DMS 273 treated with DMSO at 0.1 percent for 48 hours (cell line): ENCODE measurements around the gene HLF.

Experiments
- DNase-seq: peaks from one replicate; lab custom pipeline; 2025; lab: John Stamatoyannopoulos, UW

HLF gene

DNA sequence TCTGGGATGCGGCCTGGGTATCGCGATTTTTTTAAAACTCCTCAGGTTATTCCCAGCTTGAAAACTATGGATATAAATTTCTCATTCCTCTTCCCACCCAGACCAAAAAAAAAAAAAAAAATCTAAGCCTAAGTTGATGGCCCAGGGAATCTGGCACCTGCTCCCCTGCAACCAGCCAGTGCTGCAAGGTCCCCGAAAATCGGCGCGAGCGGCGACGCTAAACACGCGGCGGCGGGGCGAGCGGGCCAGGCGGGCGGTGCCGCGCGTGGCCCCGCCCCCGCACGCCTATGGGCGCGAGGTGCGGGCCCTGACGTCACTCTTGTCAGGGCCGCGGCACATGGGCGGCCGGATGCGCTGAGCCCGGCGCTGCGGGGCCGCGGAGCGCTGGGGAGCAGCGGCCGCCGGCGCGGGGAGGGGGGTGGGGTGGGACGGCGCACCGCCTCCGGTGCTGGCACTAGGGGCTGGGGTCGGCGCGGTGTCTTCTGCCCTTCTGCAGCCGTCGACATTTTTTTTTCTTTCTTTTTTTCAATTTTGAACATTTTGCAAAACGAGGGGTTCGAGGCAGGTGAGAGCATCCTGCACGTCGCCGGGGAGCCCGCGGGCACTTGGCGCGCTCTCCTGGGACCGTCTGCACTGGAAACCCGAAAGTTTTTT is at the start of gene HLF:
TSS of gene HLF (plus strand) at position 316 of the 654 bp plus-strand sequence. CDS start 525 bp downstream, outside the sequence.
- DNase-seq, result peak; percentile 21

DNA sequence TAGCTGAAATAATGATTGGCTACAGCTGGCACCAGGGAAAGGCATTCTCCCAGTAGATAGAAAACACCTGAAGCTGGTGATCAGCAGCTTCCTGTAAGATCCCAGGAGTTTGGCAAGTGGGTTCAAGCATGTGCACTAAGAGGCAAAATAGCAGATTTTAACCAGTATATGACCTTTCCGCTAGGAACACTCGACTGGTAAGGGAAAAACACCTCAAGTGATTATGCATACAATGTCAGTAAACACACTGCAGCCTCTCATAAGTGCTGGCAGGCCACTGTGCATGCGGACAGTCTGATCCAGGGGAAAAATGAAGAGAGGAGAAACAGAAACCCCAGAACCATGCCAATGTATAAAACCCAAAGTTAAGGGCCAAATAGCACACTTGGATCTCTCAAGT is 49.0 kb upstream of the HLF start:
- no peak for DNase-seq

- no peak for DNase-seq
Measured at GRCh38 chr17:55216888-55217287, 47.9 kb upstream of the HLF start.

GRCh38 chr17:55219459-55219858 is 45.3 kb upstream of the HLF start:
- no peak for DNase-seq

- DNase-seq, result no peak
Measured at GRCh38 chr17:55219934-55220333, 44.8 kb upstream of the HLF start.

DNA sequence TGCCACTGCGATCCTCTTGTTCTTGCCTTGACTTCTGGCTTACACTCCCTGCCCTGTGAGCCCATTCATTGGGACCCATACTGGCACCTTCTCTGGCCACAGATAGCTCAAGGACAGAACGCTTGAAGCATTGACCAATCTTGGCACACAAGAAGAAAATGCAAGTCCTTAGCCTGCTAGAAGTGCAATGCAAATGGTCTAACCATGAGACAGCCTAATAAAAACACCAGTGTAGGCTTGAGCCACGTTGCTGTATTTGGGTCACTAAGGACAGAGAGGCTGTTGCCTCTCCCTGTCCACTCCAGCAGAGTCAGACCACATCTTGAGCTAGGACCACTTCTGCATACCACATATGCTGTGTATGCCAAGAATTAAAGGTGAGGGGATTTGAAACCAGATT is 41.2 kb upstream of the HLF start:
- DNase-seq, result no peak

DNA sequence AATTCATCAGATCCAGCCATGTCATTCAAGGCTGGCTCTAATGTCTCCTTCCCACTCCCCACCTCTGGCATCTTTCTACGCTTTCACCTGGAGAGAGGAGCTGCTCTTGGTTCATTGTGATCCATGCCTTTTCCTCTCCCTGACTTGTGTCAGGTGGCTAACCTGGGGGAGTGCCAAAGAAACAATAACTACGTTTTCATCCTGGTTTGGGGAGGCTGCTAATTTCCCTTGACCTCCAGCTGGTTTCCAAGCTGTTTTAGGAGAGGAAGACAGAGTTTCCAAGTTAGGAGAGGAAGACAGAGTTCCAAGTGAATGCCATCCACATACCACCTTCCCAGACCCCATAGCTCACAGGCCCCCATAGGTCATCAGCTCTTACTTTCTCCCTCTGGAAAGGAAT is 40.0 kb upstream of the HLF start:
- no peak for DNase-seq

GRCh38 chr17:55225237-55225636 is 39.5 kb upstream of the HLF start:
- no peak for DNase-seq

DNA sequence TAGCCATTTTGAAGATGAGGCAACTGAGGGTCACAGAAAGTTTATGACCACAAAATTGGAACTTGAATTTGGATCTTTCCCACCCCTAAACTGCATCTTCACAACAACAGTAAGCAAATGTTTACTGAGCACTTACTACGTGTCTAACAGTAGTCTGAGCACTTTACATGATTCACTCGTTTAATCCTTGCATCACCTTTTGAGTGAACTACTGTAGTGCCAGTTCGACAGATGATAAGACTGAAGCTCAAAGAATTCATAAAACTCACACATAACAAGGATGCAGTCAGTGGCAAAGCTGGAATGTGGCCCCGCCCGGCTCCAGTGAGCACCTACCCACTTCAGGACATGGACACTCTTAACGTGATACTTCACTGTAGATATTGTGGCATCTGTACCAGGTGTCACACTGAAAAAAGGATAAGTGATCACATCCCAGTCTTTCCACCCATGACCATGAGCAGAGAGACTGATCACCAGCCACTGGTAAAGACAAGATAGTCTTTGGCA is 36.0 kb upstream of the HLF start:
- DNase-seq, result no peak

GRCh38 chr17:55229276-55229675 is 35.5 kb upstream of the HLF start:
- DNase-seq, result no peak

- DNase-seq, result no peak
Measured at GRCh38 chr17:55230716-55231115, 34.0 kb upstream of the HLF start.

- DNase-seq, result no peak
Measured at GRCh38 chr17:55233840-55234239, 30.9 kb upstream of the HLF start.

DNA sequence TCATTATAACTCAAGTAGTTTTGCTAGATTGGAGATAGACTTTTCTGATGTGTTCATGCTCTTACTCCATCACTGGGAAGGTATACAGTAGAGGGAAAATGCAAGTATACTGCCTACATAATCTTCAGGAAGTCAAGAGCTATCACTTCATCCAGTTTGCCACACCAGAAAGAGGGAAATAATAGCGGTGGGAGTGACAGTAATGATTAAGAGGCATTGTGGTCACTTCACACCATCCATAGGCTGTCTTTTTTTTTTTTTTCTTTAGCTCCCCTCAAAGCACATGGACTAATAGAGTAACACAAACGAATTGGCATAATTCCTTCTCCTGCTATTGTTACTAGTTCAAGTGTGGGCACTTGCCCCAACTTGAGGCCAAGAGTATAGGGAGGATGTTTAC is 28.4 kb upstream of the HLF start:
- DNase-seq, result no peak

- DNase-seq, result no peak
Measured at GRCh38 chr17:55237268-55237667, 27.5 kb upstream of the HLF start.

GRCh38 chr17:55237841-55238178 is 26.9 kb upstream of the HLF start:
- DNase-seq, result no peak

DNA sequence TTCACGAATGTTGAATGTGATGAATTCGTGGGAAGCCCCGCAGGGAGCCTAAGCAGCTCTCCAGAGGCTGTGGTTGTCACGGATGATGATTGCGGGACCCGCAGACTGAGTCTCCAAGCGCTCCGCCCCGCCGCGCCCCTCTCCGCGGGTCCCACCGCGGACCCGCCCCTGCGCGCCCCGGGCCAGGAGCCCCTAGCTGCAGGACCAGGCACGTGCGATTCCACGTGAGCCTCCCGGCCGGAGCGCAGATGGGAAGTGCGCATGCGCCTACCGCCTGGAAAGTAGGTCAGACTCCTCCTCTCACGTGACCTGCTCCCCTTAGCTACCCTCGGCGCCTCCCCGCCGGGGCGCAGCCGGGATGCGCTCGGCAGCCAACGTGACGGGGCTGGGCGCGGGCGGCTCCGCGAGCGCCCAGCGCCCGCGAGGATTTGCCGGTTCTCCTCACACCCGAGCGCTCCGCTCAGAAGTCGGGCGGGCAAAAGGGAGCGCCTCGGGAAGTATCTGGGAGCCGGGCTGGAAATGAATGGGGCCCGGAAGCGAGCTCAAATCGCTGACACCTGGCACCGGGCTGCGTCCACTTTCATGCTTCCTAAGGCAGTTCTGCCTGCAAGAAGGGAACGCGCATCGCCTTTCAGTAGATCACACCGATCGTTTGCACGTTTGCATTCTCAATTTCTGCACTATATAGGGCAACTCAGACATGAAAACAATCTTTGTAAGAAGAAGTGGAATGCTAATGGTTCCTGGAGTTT is 26.4 kb upstream of the HLF start:
- DNase-seq, result peak; percentile 75

GRCh38 chr17:55238931-55239297 is 25.8 kb upstream of the HLF start:
- DNase-seq, result peak; percentile 33

GRCh38 chr17:55241097-55241496 is 23.7 kb upstream of the HLF start:
- no peak for DNase-seq

DNA sequence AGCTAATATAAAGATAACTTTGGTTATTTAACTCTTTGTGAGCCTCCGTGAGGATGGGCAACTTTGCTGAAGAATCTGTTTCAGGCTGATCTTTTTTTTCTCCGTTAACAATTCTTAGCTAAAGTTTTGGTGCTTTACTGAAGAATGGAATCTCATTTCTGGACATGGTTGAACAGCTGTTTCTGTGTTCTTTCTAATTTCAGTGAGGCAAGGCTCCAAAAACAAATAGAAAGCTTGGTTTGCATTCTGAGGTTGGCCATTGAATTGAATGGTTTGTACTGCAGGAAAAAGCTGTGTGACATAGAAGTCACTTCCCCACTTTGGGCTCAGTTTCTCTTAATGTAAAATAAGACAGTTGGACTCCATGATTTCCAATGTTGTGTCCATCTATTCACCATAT is 22.3 kb upstream of the HLF start:
- DNase-seq, result no peak

GRCh38 chr17:55245986-55246385 is 18.8 kb upstream of the HLF start:
- DNase-seq, result no peak

GRCh38 chr17:55246583-55246982 is 18.2 kb upstream of the HLF start:
- DNase-seq, result no peak

GRCh38 chr17:55248077-55248476 is 16.7 kb upstream of the HLF start:
- DNase-seq, result no peak

DNA sequence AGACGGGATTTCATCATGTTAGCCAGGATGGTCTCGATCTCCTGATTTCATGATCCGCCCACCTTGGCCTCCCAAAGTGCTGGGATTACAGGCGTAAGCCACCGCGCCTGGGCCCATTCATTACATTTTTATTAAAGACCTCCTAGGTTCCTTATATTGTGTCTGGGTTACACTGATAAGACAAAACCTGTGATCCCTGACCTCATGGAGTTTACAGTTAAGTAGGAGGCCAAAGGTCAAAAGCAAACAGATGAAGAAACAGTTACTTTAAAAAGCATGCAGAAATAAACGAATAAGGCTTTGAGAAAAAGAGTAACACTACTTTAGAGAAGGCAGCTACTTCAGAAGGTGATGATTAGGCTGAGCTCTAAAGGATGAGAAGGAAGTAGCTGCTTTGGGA is 14.9 kb upstream of the HLF start:
- DNase-seq, result no peak

DNA sequence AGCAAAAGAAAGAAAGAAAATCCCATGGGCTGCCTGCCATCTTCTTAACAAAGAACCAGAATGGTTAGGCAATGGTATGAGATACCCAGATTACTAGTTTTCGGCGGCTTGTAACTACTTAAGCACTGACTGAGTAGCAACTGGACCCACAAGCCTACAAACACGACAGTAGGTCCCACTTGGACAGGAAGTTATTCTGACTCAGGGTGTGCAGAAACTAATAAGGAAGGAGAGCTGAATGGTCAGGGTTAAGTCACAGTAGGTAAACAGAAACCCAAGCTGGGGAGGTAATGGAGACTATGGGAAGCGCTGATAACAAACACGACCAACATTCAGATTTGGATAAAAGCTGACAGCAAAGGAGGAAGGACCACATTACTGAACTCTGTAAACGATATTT is 10.4 kb upstream of the HLF start:
- DNase-seq, result no peak
